Measurements from ENCODE around the gene NFASC. TPM values are rescaled to one million over a fixed set of nuclear protein-coding genes. Genes with fewer than 3 reads are reported as not detected.

NFASC gene
- total RNA-seq, 1 donor from 2014 or later = 1.6 TPM

DNA sequence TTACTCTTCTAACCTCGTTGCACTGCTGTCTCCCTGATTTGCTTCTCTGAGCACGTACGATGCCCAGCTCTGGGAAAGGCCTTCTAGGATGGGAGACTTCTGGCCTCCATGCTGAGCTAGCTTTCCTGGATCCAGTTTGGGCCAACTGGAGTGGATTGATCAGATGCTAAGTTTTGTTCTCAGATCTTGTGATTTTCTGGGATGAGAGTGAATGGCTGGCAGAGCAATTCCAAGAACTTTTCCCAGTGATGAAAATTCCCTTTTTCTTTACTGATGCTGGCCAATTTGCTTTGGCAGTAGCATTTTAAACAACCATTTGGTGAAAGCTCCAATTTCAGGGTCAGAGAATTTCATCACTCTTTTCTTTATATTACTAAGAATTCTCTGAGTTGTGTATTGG is 34.9 kb upstream of the NFASC start:
- no peak overlapping the region for H3K4me3 ChIP-seq (ENCODE audit: low read length in 3 of 3)
- H3K9me3 ChIP-seq (ENCODE audit: control insufficient read depth in 3 of 3, low read length in 3 of 3) = no peaks in the 10 kb centered on the region
- H3K27me3 ChIP-seq (ENCODE audit: control insufficient read depth in 3 of 3, insufficient read depth in 3 of 3, low read length in 3 of 3) = peaks cover 2 to 5% (median 3%) of the 10 kb centered on the region in 3 donors
- H3K9ac ChIP-seq (ENCODE audit: low read depth in 1 of 3, low read length in 3 of 3) = no peak overlapping the region
- no peaks in the 10 kb centered on the region for H3K36me3 ChIP-seq (ENCODE audit: control insufficient read depth in 3 of 3, insufficient read depth in 3 of 3, low read length in 3 of 3)
- H3K4me1 ChIP-seq (ENCODE audit: control insufficient read depth in 3 of 3, insufficient read depth in 3 of 3, low read length in 3 of 3) = no peaks in the 10 kb centered on the region
- no peak overlapping the region for H3K27ac ChIP-seq (ENCODE audit: low read depth, low read length)

GRCh38 chr1:204836856-204837255 is 33.8 kb upstream of the NFASC start:
- Histone ChIP-seq H3K36me3 (ENCODE audit: control insufficient read depth in 3 of 3, insufficient read depth in 3 of 3, low read length in 3 of 3) (no peaks in the 10 kb centered on the region), H3K27me3 (ENCODE audit: control insufficient read depth in 3 of 3, insufficient read depth in 3 of 3, low read length in 3 of 3) (peaks cover 0 to 4% (median 0%) of the 10 kb centered on the region in 3 donors), H3K4me3 (ENCODE audit: low read length in 3 of 3) (no peak overlapping the region), H3K27ac (ENCODE audit: low read depth, low read length) (no peak overlapping the region), H3K9ac (ENCODE audit: low read depth in 1 of 3, low read length in 3 of 3) (no peak overlapping the region), H3K4me1 (ENCODE audit: control insufficient read depth in 3 of 3, insufficient read depth in 3 of 3, low read length in 3 of 3) (no peaks in the 10 kb centered on the region), H3K9me3 (ENCODE audit: control insufficient read depth in 3 of 3, low read length in 3 of 3) (no peaks in the 10 kb centered on the region)

DNA sequence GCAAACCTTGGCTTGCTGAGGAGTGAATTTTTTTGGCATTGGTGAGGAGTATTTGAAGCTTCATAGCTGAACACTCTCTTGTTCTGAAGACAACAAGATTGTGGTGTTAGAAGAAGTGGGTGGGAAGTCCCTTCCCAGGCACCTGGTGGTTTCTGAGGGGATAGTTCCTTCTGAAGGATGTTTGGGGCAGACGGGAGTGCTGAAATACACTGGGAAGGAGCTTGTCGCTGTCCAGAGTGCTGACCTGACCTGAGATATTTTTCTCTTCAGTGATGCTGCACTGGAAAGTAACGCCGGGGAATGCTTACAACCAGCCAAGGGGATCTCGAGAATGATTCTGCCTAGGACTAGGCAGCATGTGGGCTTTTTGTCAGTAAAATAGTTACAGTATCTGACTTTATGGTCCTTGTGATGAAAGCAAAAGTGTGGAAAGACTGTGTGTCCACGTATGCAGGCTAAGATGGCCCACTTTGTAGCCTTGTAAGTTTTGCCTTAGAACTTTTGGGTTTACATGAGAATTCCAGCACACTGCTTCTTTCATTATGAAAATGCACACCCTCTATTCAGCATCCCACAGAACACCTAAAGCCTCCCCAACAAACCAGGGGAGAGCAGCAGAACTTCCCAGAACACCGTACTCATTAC is 33.1 kb upstream of the NFASC start:
- Histone ChIP-seq H3K27me3 (ENCODE audit: control insufficient read depth in 3 of 3, insufficient read depth in 3 of 3, low read length in 3 of 3) (peaks cover 0 to 4% (median 0%) of the 10 kb centered on the region in 3 donors), H3K36me3 (ENCODE audit: control insufficient read depth in 3 of 3, insufficient read depth in 3 of 3, low read length in 3 of 3) (no peaks in the 10 kb centered on the region), H3K4me3 (ENCODE audit: low read length in 3 of 3) (no peak overlapping the region), H3K9ac (ENCODE audit: low read depth in 1 of 3, low read length in 3 of 3) (no peak overlapping the region), H3K27ac (ENCODE audit: low read depth, low read length) (no peak overlapping the region), H3K9me3 (ENCODE audit: control insufficient read depth in 3 of 3, low read length in 3 of 3) (no peaks in the 10 kb centered on the region), H3K4me1 (ENCODE audit: control insufficient read depth in 3 of 3, insufficient read depth in 3 of 3, low read length in 3 of 3) (no peaks in the 10 kb centered on the region)

DNA sequence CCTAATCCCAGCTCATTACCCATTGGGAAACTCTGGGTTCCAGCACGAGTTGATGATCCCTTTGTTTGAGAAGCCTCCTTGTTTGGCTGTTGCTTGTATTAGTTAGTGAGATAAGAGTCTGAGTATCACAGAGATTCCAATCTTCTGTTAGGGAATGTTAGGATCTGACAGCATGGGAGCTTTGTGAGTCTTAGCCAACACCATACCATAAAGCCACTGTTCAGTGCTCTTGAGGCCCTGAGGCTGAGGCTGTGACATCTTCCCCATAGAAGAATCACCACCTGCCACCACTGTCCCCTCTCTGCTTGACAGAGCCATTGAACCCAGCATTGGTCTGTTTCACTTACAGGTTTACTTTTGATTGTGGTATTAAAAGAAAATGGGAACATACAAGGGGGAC is 29.3 kb upstream of the NFASC start:
- H3K27me3 ChIP-seq (ENCODE audit: control insufficient read depth in 3 of 3, insufficient read depth in 3 of 3, low read length in 3 of 3) = no peaks in the 10 kb centered on the region
- H3K4me3 ChIP-seq (ENCODE audit: low read length in 3 of 3) = no peak overlapping the region
- no peaks in the 10 kb centered on the region for H3K36me3 ChIP-seq (ENCODE audit: control insufficient read depth in 3 of 3, insufficient read depth in 3 of 3, low read length in 3 of 3)
- no peaks in the 10 kb centered on the region for H3K9me3 ChIP-seq (ENCODE audit: control insufficient read depth in 3 of 3, low read length in 3 of 3)
- H3K27ac ChIP-seq (ENCODE audit: low read depth, low read length) = no peak overlapping the region
- no peaks in the 10 kb centered on the region for H3K4me1 ChIP-seq (ENCODE audit: control insufficient read depth in 3 of 3, insufficient read depth in 3 of 3, low read length in 3 of 3)
- no peak overlapping the region for H3K9ac ChIP-seq (ENCODE audit: low read depth in 1 of 3, low read length in 3 of 3)

DNA sequence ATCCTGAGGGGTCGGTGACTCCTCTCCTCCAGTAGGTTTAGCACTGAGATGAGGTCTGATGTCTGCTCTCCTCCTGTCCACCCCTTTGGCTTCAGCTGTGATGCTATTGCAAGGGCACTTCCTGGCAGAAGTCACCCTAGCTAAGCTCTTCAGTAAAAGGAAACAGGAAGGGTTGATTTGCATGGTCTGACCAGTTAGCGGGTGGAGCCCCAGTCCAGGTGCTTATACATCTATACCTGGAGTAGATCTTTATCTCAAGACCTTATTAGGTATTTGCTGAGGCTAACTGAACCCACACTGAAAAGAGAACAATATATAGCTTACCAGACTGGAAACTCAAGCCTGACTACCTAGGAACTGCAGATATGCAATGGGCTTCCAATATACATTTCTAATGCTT is 28.9 kb upstream of the NFASC start:
- Histone ChIP-seq H3K27me3 (ENCODE audit: control insufficient read depth in 3 of 3, insufficient read depth in 3 of 3, low read length in 3 of 3) (no peaks in the 10 kb centered on the region), H3K4me3 (ENCODE audit: low read length in 3 of 3) (no peak overlapping the region), H3K27ac (ENCODE audit: low read depth, low read length) (no peak overlapping the region), H3K9ac (ENCODE audit: low read depth in 1 of 3, low read length in 3 of 3) (no peak overlapping the region), H3K9me3 (ENCODE audit: control insufficient read depth in 3 of 3, low read length in 3 of 3) (no peaks in the 10 kb centered on the region), H3K4me1 (ENCODE audit: control insufficient read depth in 3 of 3, insufficient read depth in 3 of 3, low read length in 3 of 3) (no peaks in the 10 kb centered on the region), H3K36me3 (ENCODE audit: control insufficient read depth in 3 of 3, insufficient read depth in 3 of 3, low read length in 3 of 3) (no peaks in the 10 kb centered on the region)

DNA sequence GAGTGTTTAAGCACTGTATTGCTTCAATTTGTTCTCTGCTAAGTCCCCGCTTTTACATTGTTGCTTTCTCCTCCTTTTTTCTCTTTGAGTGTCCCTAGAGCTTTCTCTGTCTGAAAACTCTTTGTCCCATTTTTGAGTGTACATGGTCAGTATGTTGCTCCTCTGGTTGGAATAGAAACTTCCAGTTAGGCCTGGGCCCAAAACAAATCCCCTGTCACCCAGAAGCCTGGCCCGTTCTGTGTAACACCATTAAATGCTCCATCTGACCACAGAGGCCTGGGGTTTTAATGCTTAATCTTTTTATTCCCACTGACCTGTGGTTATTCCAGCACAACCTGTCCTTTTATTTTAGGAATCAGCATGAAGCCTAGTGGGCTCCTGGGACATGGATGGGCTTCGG is 28.3 kb upstream of the NFASC start:
- H3K9me3 ChIP-seq (ENCODE audit: control insufficient read depth in 3 of 3, low read length in 3 of 3) = no peaks in the 10 kb centered on the region
- peaks cover 0 to 3% (median 0%) of the 10 kb centered on the region in 3 donors for H3K4me1 ChIP-seq (ENCODE audit: control insufficient read depth in 3 of 3, insufficient read depth in 3 of 3, low read length in 3 of 3)
- no peaks in the 10 kb centered on the region for H3K27me3 ChIP-seq (ENCODE audit: control insufficient read depth in 3 of 3, insufficient read depth in 3 of 3, low read length in 3 of 3)
- no peak overlapping the region for H3K9ac ChIP-seq (ENCODE audit: low read depth in 1 of 3, low read length in 3 of 3)
- no peak overlapping the region for H3K27ac ChIP-seq (ENCODE audit: low read depth, low read length)
- H3K36me3 ChIP-seq (ENCODE audit: control insufficient read depth in 3 of 3, insufficient read depth in 3 of 3, low read length in 3 of 3) = no peaks in the 10 kb centered on the region
- H3K4me3 ChIP-seq (ENCODE audit: low read length in 3 of 3) = no peak overlapping the region

DNA sequence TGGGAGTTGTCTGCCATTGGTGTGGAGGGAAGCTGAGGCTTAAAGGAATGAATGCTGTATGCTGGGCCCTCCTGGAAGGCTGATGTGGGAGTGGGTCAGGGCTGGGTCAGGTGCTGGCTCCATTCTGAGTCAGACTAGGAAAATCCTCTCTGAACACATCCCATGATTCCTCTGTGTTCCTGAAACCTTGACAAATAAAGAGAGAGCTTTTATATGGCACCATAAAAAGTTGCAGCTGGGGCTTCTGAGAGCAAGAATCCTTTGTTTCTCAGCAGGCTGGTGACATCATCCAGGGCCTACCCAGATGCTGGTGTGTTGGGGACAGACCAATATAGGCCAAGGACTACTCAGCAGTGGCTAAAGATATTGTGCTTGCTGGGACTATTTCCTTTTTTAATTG is 27.8 kb upstream of the NFASC start:
- H3K4me1 ChIP-seq (ENCODE audit: control insufficient read depth in 3 of 3, insufficient read depth in 3 of 3, low read length in 3 of 3) = peaks cover 0 to 3% (median 0%) of the 10 kb centered on the region in 3 donors
- H3K9me3 ChIP-seq (ENCODE audit: control insufficient read depth in 3 of 3, low read length in 3 of 3) = no peaks in the 10 kb centered on the region
- no peaks in the 10 kb centered on the region for H3K36me3 ChIP-seq (ENCODE audit: control insufficient read depth in 3 of 3, insufficient read depth in 3 of 3, low read length in 3 of 3)
- H3K4me3 ChIP-seq (ENCODE audit: low read length in 3 of 3) = no peak overlapping the region
- H3K27ac ChIP-seq (ENCODE audit: low read depth, low read length) = no peak overlapping the region
- no peaks in the 10 kb centered on the region for H3K27me3 ChIP-seq (ENCODE audit: control insufficient read depth in 3 of 3, insufficient read depth in 3 of 3, low read length in 3 of 3)
- no peak overlapping the region for H3K9ac ChIP-seq (ENCODE audit: low read depth in 1 of 3, low read length in 3 of 3)

DNA sequence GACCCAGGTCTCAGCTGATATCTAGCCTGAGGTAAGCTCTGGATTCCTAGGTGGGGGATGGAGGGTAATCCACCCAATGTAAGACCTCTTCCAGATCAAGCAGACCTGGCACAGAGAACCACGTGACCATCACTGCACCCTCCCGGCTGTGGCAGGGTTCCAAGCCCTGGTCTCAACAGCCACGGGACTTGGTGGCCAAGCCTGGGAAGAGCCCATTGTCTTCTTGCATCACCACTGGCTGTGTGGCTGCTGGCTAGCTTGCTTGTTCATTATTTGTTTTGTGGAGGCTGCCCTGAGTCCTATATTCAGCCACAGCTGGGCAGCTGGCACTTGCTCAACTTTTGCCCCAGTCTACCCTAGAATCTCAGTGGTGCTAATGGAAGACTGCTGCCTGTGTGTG is 24.1 kb upstream of the NFASC start:
- H3K9ac ChIP-seq (ENCODE audit: low read depth in 1 of 3, low read length in 3 of 3) = no peak overlapping the region
- H3K27me3 ChIP-seq (ENCODE audit: control insufficient read depth in 3 of 3, insufficient read depth in 3 of 3, low read length in 3 of 3) = no peaks in the 10 kb centered on the region
- no peak overlapping the region for H3K4me3 ChIP-seq (ENCODE audit: low read length in 3 of 3)
- H3K36me3 ChIP-seq (ENCODE audit: control insufficient read depth in 3 of 3, insufficient read depth in 3 of 3, low read length in 3 of 3) = no peaks in the 10 kb centered on the region
- H3K27ac ChIP-seq (ENCODE audit: low read depth, low read length) = no peak overlapping the region
- peaks cover 0 to 3% (median 0%) of the 10 kb centered on the region in 3 donors for H3K4me1 ChIP-seq (ENCODE audit: control insufficient read depth in 3 of 3, insufficient read depth in 3 of 3, low read length in 3 of 3)
- no peaks in the 10 kb centered on the region for H3K9me3 ChIP-seq (ENCODE audit: control insufficient read depth in 3 of 3, low read length in 3 of 3)

DNA sequence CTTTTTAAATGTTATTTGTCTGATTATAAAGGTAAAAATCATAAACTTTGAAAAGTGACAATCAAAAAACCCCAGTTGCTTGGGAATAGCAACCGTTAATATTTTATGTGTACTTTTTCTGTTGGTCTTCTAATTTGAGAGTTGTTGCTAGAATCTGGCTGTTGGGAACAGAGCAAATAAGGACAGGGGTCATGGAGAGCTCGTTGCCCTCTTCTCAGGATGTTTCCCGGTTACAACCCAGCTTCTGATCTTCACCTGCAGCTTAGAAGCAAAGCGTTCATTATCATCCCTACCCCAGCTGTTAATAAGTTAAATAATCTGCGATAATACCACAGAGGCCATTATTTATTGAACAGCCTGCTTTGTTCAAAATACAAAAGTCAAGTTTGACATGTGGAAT is 22.1 kb upstream of the NFASC start:
- no peaks in the 10 kb centered on the region for H3K27me3 ChIP-seq (ENCODE audit: control insufficient read depth in 3 of 3, insufficient read depth in 3 of 3, low read length in 3 of 3)
- no peaks in the 10 kb centered on the region for H3K36me3 ChIP-seq (ENCODE audit: control insufficient read depth in 3 of 3, insufficient read depth in 3 of 3, low read length in 3 of 3)
- H3K9me3 ChIP-seq (ENCODE audit: control insufficient read depth in 3 of 3, low read length in 3 of 3) = no peaks in the 10 kb centered on the region
- no peak overlapping the region for H3K4me3 ChIP-seq (ENCODE audit: low read length in 3 of 3)
- H3K4me1 ChIP-seq (ENCODE audit: control insufficient read depth in 3 of 3, insufficient read depth in 3 of 3, low read length in 3 of 3) = peaks cover 0 to 8% (median 0%) of the 10 kb centered on the region in 3 donors
- H3K27ac ChIP-seq (ENCODE audit: low read depth, low read length) = no peak overlapping the region
- H3K9ac ChIP-seq (ENCODE audit: low read depth in 1 of 3, low read length in 3 of 3) = no peak overlapping the region

- H3K27ac ChIP-seq (ENCODE audit: low read depth, low read length) = no peak overlapping the region
- peaks cover 0 to 8% (median 0%) of the 10 kb centered on the region in 3 donors for H3K4me1 ChIP-seq (ENCODE audit: control insufficient read depth in 3 of 3, insufficient read depth in 3 of 3, low read length in 3 of 3)
- H3K9ac ChIP-seq (ENCODE audit: low read depth in 1 of 3, low read length in 3 of 3) = no peak overlapping the region
- no peaks in the 10 kb centered on the region for H3K36me3 ChIP-seq (ENCODE audit: control insufficient read depth in 3 of 3, insufficient read depth in 3 of 3, low read length in 3 of 3)
- H3K27me3 ChIP-seq (ENCODE audit: control insufficient read depth in 3 of 3, insufficient read depth in 3 of 3, low read length in 3 of 3) = peaks cover 0 to 13% (median 0%) of the 10 kb centered on the region in 3 donors
- no peaks in the 10 kb centered on the region for H3K9me3 ChIP-seq (ENCODE audit: control insufficient read depth in 3 of 3, low read length in 3 of 3)
- no peak overlapping the region for H3K4me3 ChIP-seq (ENCODE audit: low read length in 3 of 3)
These were observed 17.8 kb upstream of the NFASC start for GRCh38 chr1:204852854-204853253.

All from skeletal muscle tissue (tissue), 4 donors.